ENCODE measurements around the gene ELP2.
"Not testable (repeated sequence)": the region's sequence is repeated elsewhere in the genome, so short reads cannot be mapped to it uniquely, and the experiment has no call there.

Gene ELP2

DNA sequence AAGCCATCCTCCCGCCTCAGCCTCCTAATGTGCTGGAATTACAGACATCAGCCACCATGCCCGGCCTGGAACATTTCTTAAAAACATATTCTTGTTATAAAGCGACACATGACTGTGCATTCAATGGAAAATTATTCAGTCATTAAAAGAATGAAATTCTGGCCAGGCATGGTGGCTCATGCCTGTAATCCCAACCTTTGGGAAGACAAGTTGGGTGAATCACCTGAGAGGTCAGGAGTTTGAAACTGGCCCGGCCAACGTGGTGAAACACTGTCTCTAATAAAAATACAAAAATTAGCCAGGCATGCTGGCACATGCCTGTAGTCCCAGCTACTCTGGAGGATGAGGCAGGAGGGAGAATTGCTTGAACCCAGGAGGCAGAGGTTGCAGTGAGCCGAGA is 40.7 kb upstream of the ELP2 start:
- no peak for DNase-seq (ENCODE audit: low read depth)
- TF ChIP-seq, protein P1, sequence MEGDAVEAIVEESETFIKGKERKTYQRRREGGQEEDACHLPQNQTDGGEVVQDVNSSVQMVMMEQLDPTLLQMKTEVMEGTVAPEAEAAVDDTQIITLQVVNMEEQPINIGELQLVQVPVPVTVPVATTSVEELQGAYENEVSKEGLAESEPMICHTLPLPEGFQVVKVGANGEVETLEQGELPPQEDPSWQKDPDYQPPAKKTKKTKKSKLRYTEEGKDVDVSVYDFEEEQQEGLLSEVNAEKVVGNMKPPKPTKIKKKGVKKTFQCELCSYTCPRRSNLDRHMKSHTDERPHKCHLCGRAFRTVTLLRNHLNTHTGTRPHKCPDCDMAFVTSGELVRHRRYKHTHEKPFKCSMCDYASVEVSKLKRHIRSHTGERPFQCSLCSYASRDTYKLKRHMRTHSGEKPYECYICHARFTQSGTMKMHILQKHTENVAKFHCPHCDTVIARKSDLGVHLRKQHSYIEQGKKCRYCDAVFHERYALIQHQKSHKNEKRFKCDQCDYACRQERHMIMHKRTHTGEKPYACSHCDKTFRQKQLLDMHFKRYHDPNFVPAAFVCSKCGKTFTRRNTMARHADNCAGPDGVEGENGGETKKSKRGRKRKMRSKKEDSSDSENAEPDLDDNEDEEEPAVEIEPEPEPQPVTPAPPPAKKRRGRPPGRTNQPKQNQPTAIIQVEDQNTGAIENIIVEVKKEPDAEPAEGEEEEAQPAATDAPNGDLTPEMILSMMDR (conservative IDR thresholded peaks at IDR 0.05; ENCODE audit: control insufficient read depth, insufficient read depth, low read depth, low read length): no peak
- no peak overlapping the region for H3K4me3 ChIP-seq (ENCODE audit: control insufficient read depth, low read depth, low read length)

DNA sequence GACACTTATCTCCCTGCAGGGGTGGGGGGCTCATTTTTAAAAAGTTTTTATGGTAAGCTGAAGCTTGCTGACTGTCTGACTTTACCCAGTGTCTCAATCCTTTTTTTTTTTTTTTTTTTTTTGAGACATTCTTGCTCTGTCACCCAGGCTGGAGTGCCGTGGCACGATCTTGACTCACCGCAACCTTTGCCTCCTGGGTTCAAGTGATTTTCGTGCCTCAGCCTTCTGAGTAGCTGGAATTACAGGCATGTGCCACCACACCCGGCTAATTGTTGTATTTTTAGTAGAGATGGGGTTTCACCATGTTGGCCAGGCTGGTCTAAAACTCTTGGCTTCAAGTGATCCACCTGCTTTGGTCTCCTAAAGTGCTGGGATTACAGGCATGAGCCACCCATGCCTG is 37.6 kb upstream of the ELP2 start:
- H3K4me3 ChIP-seq (ENCODE audit: control insufficient read depth, low read depth, low read length); DNase-seq (ENCODE audit: low read depth): not testable (repeated sequence)

DNA sequence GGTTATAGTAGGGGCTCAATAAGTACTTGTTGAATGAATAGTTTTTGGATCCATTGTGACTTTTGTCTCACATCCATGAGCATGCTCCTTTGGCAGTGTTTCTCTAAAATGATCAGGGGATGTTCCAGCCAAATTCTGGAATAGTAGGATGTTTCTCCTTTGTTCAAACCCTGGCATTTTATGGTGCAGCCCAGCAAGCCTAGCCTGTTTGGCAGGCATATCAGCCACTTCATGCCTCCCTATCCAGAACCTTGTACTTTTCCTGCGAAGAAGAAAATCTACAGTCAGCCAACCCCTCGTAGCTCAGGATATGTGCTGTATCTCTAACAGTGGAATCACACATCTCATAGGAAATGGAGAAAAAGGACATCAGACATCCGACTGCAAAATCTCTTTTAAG is 35.3 kb upstream of the ELP2 start:
- TF ChIP-seq, protein P1 (conservative IDR thresholded peaks at IDR 0.05; ENCODE audit: control insufficient read depth, insufficient read depth, low read depth, low read length): no peak
- DNase-seq (ENCODE audit: low read depth): no peak
- no peak overlapping the region for H3K4me3 ChIP-seq (ENCODE audit: control insufficient read depth, low read depth, low read length)

DNA sequence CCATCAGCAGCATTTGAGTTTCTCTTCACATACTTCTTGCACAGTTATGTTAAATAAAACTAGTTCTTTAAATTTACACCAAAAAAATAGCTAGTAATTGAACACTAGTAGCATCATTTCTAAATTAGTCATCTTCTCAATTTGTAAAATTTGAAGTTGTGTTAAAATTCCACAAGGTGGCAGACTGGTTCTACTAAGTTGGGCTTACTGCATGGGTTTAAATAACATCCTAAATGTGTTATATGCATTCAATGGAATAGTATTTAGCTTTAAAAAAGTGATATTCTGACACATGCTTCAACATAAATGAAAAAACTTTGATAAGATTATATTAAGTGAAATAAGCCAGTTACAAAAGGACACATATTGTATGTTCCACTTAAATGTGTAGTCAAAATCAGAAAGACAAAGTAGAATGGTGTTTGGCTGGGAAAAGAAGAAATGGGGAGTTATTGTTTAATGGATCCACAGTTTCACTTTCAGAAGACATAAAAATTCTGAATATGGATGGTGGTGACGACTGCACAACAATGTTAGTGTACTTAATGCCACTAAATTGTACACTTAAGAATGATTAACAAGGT is 33.7 kb upstream of the ELP2 start:
- TF ChIP-seq, protein P1 (conservative IDR thresholded peaks at IDR 0.05; ENCODE audit: control insufficient read depth, insufficient read depth, low read depth, low read length): peak; percentile 55
- peak; percentile 86 for DNase-seq (ENCODE audit: low read depth)
- no peak overlapping the region for H3K4me3 ChIP-seq (ENCODE audit: control insufficient read depth, low read depth, low read length)

DNA sequence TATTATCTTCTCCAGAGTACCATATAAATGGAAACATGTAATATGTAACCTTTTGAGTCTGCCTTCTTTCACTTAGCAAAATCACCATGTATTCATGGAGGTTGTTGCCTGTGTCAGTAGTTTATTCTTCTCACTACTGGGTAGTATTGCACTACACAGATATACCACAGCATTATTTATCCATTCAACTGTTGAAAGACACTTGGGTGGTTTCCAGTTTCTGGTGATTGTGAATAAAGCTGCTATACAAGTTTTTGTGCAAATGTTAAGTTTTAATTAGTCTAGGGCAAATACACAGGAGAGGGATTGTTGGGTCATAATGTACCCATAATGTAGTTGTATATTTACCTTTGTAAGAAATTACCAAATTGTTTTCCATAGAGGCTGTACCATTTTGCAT is 32.7 kb upstream of the ELP2 start:
- TF ChIP-seq, protein P1 (conservative IDR thresholded peaks at IDR 0.05; ENCODE audit: control insufficient read depth, insufficient read depth, low read depth, low read length): no peak
- no peak for DNase-seq (ENCODE audit: low read depth)
- no peak overlapping the region for H3K4me3 ChIP-seq (ENCODE audit: control insufficient read depth, low read depth, low read length)

DNA sequence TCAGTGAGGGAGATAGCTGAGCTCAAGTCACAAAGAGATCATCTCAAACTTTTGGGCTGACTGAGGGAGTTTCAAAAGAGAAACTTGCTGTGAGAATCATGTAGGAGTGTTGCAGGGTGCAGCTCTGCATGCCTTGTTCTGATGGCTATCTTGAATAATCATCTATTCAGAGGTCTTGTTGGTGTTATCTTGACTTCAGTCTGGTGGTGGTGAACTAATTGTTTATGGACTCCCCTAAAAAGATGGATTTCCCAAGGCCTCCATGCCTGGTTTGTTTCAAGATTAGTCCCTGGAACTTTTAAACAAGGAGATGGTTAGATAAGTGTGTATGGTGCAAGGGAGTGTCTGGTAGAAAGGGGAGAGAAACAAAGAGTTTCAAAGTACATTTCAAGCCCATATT is 30.4 kb upstream of the ELP2 start:
- H3K4me3 ChIP-seq (ENCODE audit: control insufficient read depth, low read depth, low read length): no peak overlapping the region
- TF ChIP-seq, protein P1 (conservative IDR thresholded peaks at IDR 0.05; ENCODE audit: control insufficient read depth, insufficient read depth, low read depth, low read length): no peak
- DNase-seq (ENCODE audit: low read depth): no peak

DNA sequence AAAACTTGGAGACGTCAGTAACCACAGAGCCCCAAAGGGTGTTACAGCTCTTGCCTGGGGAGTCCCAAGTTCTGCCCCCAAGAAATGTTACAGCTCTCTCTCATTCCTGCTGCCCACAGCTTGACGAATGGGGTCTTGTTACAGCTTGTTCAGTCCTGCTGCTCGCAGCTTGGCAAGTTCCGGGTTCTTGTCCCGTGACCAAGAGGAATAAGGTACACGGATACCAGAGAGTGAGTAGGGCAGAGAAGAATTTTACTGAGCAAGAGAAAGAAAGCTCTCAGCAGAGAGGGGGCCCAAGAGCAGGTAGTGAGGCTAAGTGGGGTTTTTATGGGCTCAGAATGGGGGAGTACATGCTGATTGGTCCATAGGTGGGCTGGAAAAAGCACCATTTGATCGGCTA is 27.8 kb upstream of the ELP2 start:
- TF ChIP-seq, protein P1 (conservative IDR thresholded peaks at IDR 0.05; ENCODE audit: control insufficient read depth, insufficient read depth, low read depth, low read length): no peak
- DNase-seq (ENCODE audit: low read depth): no peak
- H3K4me3 ChIP-seq (ENCODE audit: control insufficient read depth, low read depth, low read length): no peak overlapping the region

Measured in fibroblast of mammary gland (primary cell).